CD14-positive monocyte (primary cell): Measurements from ENCODE around the gene SDHAF4. TPM values are rescaled to one million over a fixed set of nuclear protein-coding genes. Genes with fewer than 3 reads are reported as not detected.

ENCODE experiments used
- DNase-seq, 3 donors: peaks; one replicate each; pipeline ENCODE4 v3.0.0-alpha.2; 2011 to 2022
- H2AFZ ChIP-seq: 2 replicates; pipeline ENCODE4 v1.6.0; 2012; ENCODE audit warnings: mild to moderate bottlenecking, low read depth, low read length, inconsistent platforms; ENCODE audit not compliant: insufficient read depth, poor library complexity, severe bottlenecking
- H3K27ac ChIP-seq, 2 donors: 1 replicate in 1 of 2; 2 replicates in 1 of 2; pipeline ENCODE4 v1.5.1; 2012 to 2013; ENCODE audit warnings: low read length in 2 of 2, control low read depth in 1 of 2, inconsistent platforms in 1 of 2, low read depth in 1 of 2, mild to moderate bottlenecking in 1 of 2
- H3K27me3 ChIP-seq, 2 donors: one replicate each; pipeline versions ENCODE4 v1.6.0 to v1.6.1; 2011 to 2013; ENCODE audit warnings: low read length in 2 of 2; ENCODE audit not compliant: control insufficient read depth in 2 of 2, insufficient read depth in 2 of 2
- H3K36me3 ChIP-seq, 2 donors: replicated peaks in 1 of 2; 1 replicate in 1 of 2; 2 replicates in 1 of 2; pipeline versions ENCODE4 v1.5.1 to v1.6.1; 2012 to 2013; ENCODE audit warnings: low read length in 2 of 2, control low read depth in 1 of 2, inconsistent platforms in 1 of 2, mild to moderate bottlenecking in 1 of 2; ENCODE audit not compliant: insufficient read depth in 2 of 2, control insufficient read depth in 1 of 2
- H3K4me1 ChIP-seq, 2 donors: 1 replicate in 1 of 2; 2 replicates in 1 of 2; pipeline versions ENCODE4 v1.5.1 to v1.6.1; 2012 to 2013; ENCODE audit warnings: low read length in 2 of 2, control low read depth in 1 of 2, inconsistent platforms in 1 of 2, mild to moderate bottlenecking in 1 of 2, moderate library complexity in 1 of 2; ENCODE audit not compliant: insufficient read depth in 2 of 2, control insufficient read depth in 1 of 2
- H3K4me2 ChIP-seq: replicated peaks from 2 replicates; pipeline ENCODE3; 2012; ENCODE audit warnings: low read length, moderate library complexity, mild to moderate bottlenecking; ENCODE audit not compliant: poor library complexity, severe bottlenecking; ENCODE audit errors: extremely low read depth
- H3K4me3 ChIP-seq, 3 experiments: fragments of 200-600 bp in 1 of 3; sonication (generic) in 1 of 3; replicated peaks in 1 of 3; 1 replicate in 2 of 3; 2 replicates in 1 of 3; pipeline ENCODE4 v1.5.1; 2011 to 2013; ENCODE audit warnings: low read length in 3 of 3, mild to moderate bottlenecking in 3 of 3, control low read depth in 2 of 3, low read depth in 2 of 3, inconsistent platforms in 1 of 3, moderate library complexity in 1 of 3
- H3K79me2 ChIP-seq: 2 replicates; pipeline ENCODE4 v1.6.0; 2012; ENCODE audit warnings: mild to moderate bottlenecking, control low read depth, inconsistent platforms, low read length, moderate library complexity; ENCODE audit not compliant: insufficient read depth
- H3K9ac ChIP-seq: 2 replicates; pipeline ENCODE4 v1.6.0; 2017; ENCODE audit warnings: low read length, mild to moderate bottlenecking; ENCODE audit not compliant: insufficient read depth, poor library complexity, severe bottlenecking
- H3K9me3 ChIP-seq, 2 donors: replicated peaks in 1 of 2; 1 replicate in 1 of 2; 2 replicates in 1 of 2; pipeline versions ENCODE4 v1.5.1 to v1.6.1; 2012 to 2013; ENCODE audit warnings: low read length in 2 of 2, control low read depth in 1 of 2; ENCODE audit not compliant: control insufficient read depth in 1 of 2, insufficient read depth in 1 of 2
- H4K20me1 ChIP-seq: 2 replicates; pipeline ENCODE4 v1.6.0; 2012; ENCODE audit warnings: mild to moderate bottlenecking, low read length, control low read depth, moderate library complexity; ENCODE audit not compliant: insufficient read depth
- H3K27ac Mint-ChIP-seq, 7 donors: one replicate each; pipeline ENCODE4 v1.8.0; 2020; ENCODE audit warnings: mild to moderate bottlenecking in 7 of 7, mixed read lengths in 7 of 7, moderate library complexity in 6 of 7, inconsistent platforms in 2 of 7
- H3K27me3 Mint-ChIP-seq, 3 donors: one replicate each; pipeline ENCODE4 v1.8.0; 2021 to 2022; ENCODE audit warnings: low read depth in 3 of 3, mild to moderate bottlenecking in 3 of 3, mixed read lengths in 3 of 3, moderate library complexity in 3 of 3, inconsistent platforms in 1 of 3
- H3K36me3 Mint-ChIP-seq, 2 donors: one replicate each; pipeline ENCODE4 v1.8.0; 2020; ENCODE audit warnings: mixed read lengths in 2 of 2, inconsistent platforms in 1 of 2, mild to moderate bottlenecking in 1 of 2
- H3K4me1 Mint-ChIP-seq: one replicate; pipeline ENCODE4 v1.8.0; 2020; ENCODE audit warnings: mild to moderate bottlenecking, mixed read lengths
- H3K4me3 Mint-ChIP-seq, 2 donors: one replicate each; pipeline ENCODE4 v1.8.0; 2020; ENCODE audit warnings: mild to moderate bottlenecking in 2 of 2, mixed read lengths in 2 of 2, moderate library complexity in 1 of 2
- H3K9me3 Mint-ChIP-seq, 7 donors: one replicate each; pipeline ENCODE4 v1.8.0; 2020 to 2022; ENCODE audit warnings: mixed read lengths in 7 of 7, mild to moderate bottlenecking in 6 of 7, moderate library complexity in 6 of 7, inconsistent platforms in 2 of 7
- CTCF ChIP-seq: fragments of 200-600 bp; IDR thresholded peaks from one replicate; pipeline ENCODE4 v1.8.0; 2022; ENCODE audit warnings: antibody characterized with exemption, mild to moderate bottlenecking
- WGBS: methylation state at CpG from one replicate; pipeline ENCODE4 v1.1.5; 2013; ENCODE audit warnings: missing lambda C conversion rate; ENCODE audit not compliant: insufficient coverage; 5-methylcytosine and 5-hydroxymethylcytosine counted together
- intact Hi-C, 2 donors: fragments of 100-400 bp; cut with micrococcal nuclease; formaldehyde crosslinking; loops; one replicate each; pipeline versions ENCODE4 v1.15.0 to v1.15.1; 2023
- polyA plus RNA-seq, 3 donors: library from polyadenylated mRNA; depleted of rRNA in 1 of 3; unstranded in 2 of 3; stranded (reverse) in 1 of 3; fragments of 300-500 nt in 2 of 3; fragments of >200 nt in 1 of 3; fragmentation: Illumina TruSeq in 2 of 3; gene quantifications; 1 replicate in 2 of 3; 2 replicates in 1 of 3; pipeline ENCODE4 v1.2.3, GENCODE V29; 2012 to 2021

SDHAF4 gene
- polyA plus RNA-seq, 3 donors: 1.5 to 8.3 (median 7.4) TPM

GRCh38 chr6:70593118-70593486 lies 26.4 kb downstream of the SDHAF4 start:
- peaks cover 0 to 3% of the 10 kb centered on the region in 2 donors for H3K9me3 ChIP-seq
- no peaks in the 10 kb centered on the region for H4K20me1 ChIP-seq
- Mint-ChIP-seq H3K4me3 (no peak overlapping the region), H3K27ac (peak overlapping the region in 1 of 7 donors; percentile 8), H3K4me1 (no peaks in the 10 kb centered on the region), H3K27me3 (peaks cover 0 to 1% (median 0%) of the 10 kb centered on the region in 3 donors), H3K9me3 (peaks cover 0 to 4% (median 2%) of the 10 kb centered on the region in 7 donors), H3K36me3 (peaks cover 11 to 18% of the 10 kb centered on the region in 2 donors)
- intact Hi-C loops: no loop called here
- no peak overlapping the region for H3K27ac ChIP-seq
- no peaks in the 10 kb centered on the region for H3K79me2 ChIP-seq
- H2AFZ ChIP-seq: no peak overlapping the region
- H3K9ac ChIP-seq: no peak overlapping the region
- no peak overlapping the region for H3K4me2 ChIP-seq
- no peaks in the 10 kb centered on the region for H3K4me1 ChIP-seq
- 100% methylated on average over 3 of the region's 3 CpGs for WGBS
- no peak for TF ChIP-seq CTCF
- H3K36me3 ChIP-seq: peaks cover 0 to 8% of the 10 kb centered on the region in 2 donors
- no peaks in the 10 kb centered on the region for H3K27me3 ChIP-seq
- DNase-seq: no peak
- H3K4me3 ChIP-seq: no peak overlapping the region

- DNase-seq: no peak
- no peaks in the 10 kb centered on the region for H3K4me1 ChIP-seq
- no peak overlapping the region for H3K4me2 ChIP-seq
- no peak overlapping the region for H3K9ac ChIP-seq
- no peak overlapping the region for H3K4me3 ChIP-seq
- H3K9me3 ChIP-seq: peaks cover 0 to 9% of the 10 kb centered on the region in 2 donors
- no peaks in the 10 kb centered on the region for H4K20me1 ChIP-seq
- 78% methylated on average over 4 of the region's 4 CpGs for WGBS
- H3K4me1 Mint-ChIP-seq: no peaks in the 10 kb centered on the region
- H3K27me3 Mint-ChIP-seq: peaks cover 0 to 1% (median 0%) of the 10 kb centered on the region in 3 donors
- intact Hi-C loops: no loop called here
- no peak overlapping the region for H3K27ac Mint-ChIP-seq
- H3K27ac ChIP-seq: no peak overlapping the region
- H3K36me3 ChIP-seq: no peaks in the 10 kb centered on the region
- TF ChIP-seq CTCF: no peak
- peaks cover 3 to 10% (median 7%) of the 10 kb centered on the region in 7 donors for H3K9me3 Mint-ChIP-seq
- H3K36me3 Mint-ChIP-seq: no peaks in the 10 kb centered on the region
- no peak overlapping the region for H2AFZ ChIP-seq
- H3K27me3 ChIP-seq: no peaks in the 10 kb centered on the region
- H3K4me3 Mint-ChIP-seq: no peak overlapping the region
- no peaks in the 10 kb centered on the region for H3K79me2 ChIP-seq
Measured at GRCh38 chr6:70599187-70599586, 32.5 kb downstream of the SDHAF4 start.
